ENCODE measurements around the gene GABPB2. TPM values are rescaled to one million over a fixed set of nuclear protein-coding genes. Genes with fewer than 3 reads are reported as not detected.

The GABPB2 gene
- total RNA-seq, 1 donor from 2014 or later: 3.6 TPM

DNA sequence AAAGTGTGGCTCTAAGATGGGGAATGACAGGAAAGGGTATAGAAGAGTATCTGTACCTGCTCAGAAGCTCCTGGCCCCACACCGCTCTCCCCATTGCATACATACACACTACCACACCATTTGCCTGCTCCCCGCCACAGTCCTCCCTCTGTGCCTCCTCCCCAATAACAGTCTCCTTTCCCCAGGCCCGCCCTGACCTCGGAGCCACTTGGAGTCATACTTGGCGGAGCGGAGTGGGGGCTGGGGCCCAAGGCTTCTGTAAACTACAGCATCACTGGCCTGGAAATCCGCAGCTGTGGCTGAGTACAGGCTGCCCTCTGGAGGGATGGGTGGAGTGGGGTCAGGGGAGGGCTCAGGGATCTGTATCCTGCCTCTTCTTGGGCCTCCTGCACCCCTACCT lies 67.2 kb downstream of the GABPB2 start:
- Histone ChIP-seq H3K4me2 (ENCODE audit: low read length) (no peak overlapping the region), H3K79me2 (ENCODE audit: insufficient read depth, low read length) (no peaks in the 10 kb centered on the region), H3K4me3 (ENCODE audit: insufficient read depth, low read depth, low read length) (no peak overlapping the region), H4K20me1 (ENCODE audit: insufficient read depth, low read length) (no peaks in the 10 kb centered on the region), H3K9ac (ENCODE audit: low read length) (no peak overlapping the region), H2AFZ (ENCODE audit: low read depth, low read length) (no peak overlapping the region), H3K27me3 (ENCODE audit: insufficient read depth, low read length) (no peaks in the 10 kb centered on the region), H3K4me1 (ENCODE audit: insufficient read depth, low read length) (no peaks in the 10 kb centered on the region), H3K27ac (ENCODE audit: low read depth, low read length) (no peak overlapping the region), H3K9me3 (ENCODE audit: insufficient read depth, low read depth, low read length) (no peaks in the 10 kb centered on the region), H3K36me3 (ENCODE audit: insufficient read depth, low read length) (no peaks in the 10 kb centered on the region)
- FAIRE-seq (no peak), DNase-seq (ENCODE audit: low read depth) (no peak)
- H3K36me3 Mint-ChIP-seq (ENCODE audit: low read depth, unreplicated experiment): peaks cover 35% of the 10 kb centered on the region
- no peak overlapping the region for H3K4me3 Mint-ChIP-seq (ENCODE audit: unreplicated experiment)
- peaks cover 28% of the 10 kb centered on the region for H3K27me3 Mint-ChIP-seq (ENCODE audit: low read depth, unreplicated experiment)
- H3K9me3 Mint-ChIP-seq (ENCODE audit: unreplicated experiment): peaks cover 2% of the 10 kb centered on the region
- no peaks in the 10 kb centered on the region for H3K4me1 Mint-ChIP-seq (ENCODE audit: low read depth, unreplicated experiment)
- no peak overlapping the region for H3K27ac Mint-ChIP-seq (ENCODE audit: unreplicated experiment)
- TF ChIP-seq, protein P1, sequence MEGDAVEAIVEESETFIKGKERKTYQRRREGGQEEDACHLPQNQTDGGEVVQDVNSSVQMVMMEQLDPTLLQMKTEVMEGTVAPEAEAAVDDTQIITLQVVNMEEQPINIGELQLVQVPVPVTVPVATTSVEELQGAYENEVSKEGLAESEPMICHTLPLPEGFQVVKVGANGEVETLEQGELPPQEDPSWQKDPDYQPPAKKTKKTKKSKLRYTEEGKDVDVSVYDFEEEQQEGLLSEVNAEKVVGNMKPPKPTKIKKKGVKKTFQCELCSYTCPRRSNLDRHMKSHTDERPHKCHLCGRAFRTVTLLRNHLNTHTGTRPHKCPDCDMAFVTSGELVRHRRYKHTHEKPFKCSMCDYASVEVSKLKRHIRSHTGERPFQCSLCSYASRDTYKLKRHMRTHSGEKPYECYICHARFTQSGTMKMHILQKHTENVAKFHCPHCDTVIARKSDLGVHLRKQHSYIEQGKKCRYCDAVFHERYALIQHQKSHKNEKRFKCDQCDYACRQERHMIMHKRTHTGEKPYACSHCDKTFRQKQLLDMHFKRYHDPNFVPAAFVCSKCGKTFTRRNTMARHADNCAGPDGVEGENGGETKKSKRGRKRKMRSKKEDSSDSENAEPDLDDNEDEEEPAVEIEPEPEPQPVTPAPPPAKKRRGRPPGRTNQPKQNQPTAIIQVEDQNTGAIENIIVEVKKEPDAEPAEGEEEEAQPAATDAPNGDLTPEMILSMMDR (IDR thresholded peaks at IDR 0.05; ENCODE audit: insufficient read depth, low read depth, low read length): no peak
- no peak for TF ChIP-seq EZH2 (IDR thresholded peaks at IDR 0.05; ENCODE audit: insufficient read depth, low read length)

DNA sequence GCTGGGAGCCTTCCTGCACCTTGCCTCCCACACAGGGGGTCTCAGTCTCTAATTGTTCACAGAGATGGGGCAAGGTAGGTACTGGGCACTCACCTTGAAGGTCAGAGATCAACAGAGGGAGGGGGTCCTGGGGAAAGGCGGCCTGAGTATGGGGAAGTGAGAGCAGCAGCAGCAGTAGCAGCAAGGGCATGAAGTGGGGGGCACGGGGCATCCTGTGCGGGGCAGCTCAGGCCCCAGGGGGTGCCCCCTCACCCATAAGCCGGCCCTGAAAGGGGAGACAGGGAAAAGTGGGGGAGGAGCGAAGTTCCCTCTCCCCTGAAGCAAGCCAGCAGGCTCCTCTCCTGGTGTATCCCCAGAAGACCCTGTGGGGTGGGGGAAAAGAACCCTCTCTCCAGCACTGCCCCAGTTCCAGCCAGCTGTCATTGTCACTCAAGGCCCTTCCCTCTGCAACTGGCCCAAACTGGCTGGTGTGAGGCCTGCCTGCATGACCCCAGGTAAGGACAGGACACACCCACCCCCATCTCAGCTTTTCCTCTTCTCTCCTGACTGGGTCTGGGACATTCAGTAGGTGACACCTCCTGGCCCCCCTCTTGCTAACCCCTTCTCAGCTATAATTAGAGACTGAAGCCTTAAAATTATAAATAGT lies 72.0 kb downstream of the GABPB2 start:
- H3K36me3 Mint-ChIP-seq (ENCODE audit: low read depth, unreplicated experiment): peaks cover 13% of the 10 kb centered on the region
- H3K4me2 ChIP-seq (ENCODE audit: low read length): no peak overlapping the region
- H4K20me1 ChIP-seq (ENCODE audit: insufficient read depth, low read length): peaks cover 12% of the 10 kb centered on the region
- peaks cover 13% of the 10 kb centered on the region for H3K4me1 Mint-ChIP-seq (ENCODE audit: low read depth, unreplicated experiment)
- H3K27ac Mint-ChIP-seq (ENCODE audit: unreplicated experiment): peak overlapping the region; percentile 12
- H3K27me3 Mint-ChIP-seq (ENCODE audit: low read depth, unreplicated experiment): peaks cover 26% of the 10 kb centered on the region
- H3K9me3 Mint-ChIP-seq (ENCODE audit: unreplicated experiment): no peaks in the 10 kb centered on the region
- peaks cover 14% of the 10 kb centered on the region for H3K4me1 ChIP-seq (ENCODE audit: insufficient read depth, low read length)
- H3K27ac ChIP-seq (ENCODE audit: low read depth, low read length): no peak overlapping the region
- H3K79me2 ChIP-seq (ENCODE audit: insufficient read depth, low read length): no peaks in the 10 kb centered on the region
- H3K4me3 ChIP-seq (ENCODE audit: insufficient read depth, low read depth, low read length): no peak overlapping the region
- H3K4me3 Mint-ChIP-seq (ENCODE audit: unreplicated experiment): no peak overlapping the region
- H2AFZ ChIP-seq (ENCODE audit: low read depth, low read length): no peak overlapping the region
- H3K36me3 ChIP-seq (ENCODE audit: insufficient read depth, low read length): no peaks in the 10 kb centered on the region
- H3K27me3 ChIP-seq (ENCODE audit: insufficient read depth, low read length): peaks cover 2% of the 10 kb centered on the region
- TF ChIP-seq EZH2 (IDR thresholded peaks at IDR 0.05; ENCODE audit: insufficient read depth, low read length): no peak
- TF ChIP-seq, protein P1 (IDR thresholded peaks at IDR 0.05; ENCODE audit: insufficient read depth, low read depth, low read length): no peak
- no peak overlapping the region for H3K9ac ChIP-seq (ENCODE audit: low read length)
- DNase-seq (ENCODE audit: low read depth): no peak
- no peak for FAIRE-seq
- no peaks in the 10 kb centered on the region for H3K9me3 ChIP-seq (ENCODE audit: insufficient read depth, low read depth, low read length)

DNA sequence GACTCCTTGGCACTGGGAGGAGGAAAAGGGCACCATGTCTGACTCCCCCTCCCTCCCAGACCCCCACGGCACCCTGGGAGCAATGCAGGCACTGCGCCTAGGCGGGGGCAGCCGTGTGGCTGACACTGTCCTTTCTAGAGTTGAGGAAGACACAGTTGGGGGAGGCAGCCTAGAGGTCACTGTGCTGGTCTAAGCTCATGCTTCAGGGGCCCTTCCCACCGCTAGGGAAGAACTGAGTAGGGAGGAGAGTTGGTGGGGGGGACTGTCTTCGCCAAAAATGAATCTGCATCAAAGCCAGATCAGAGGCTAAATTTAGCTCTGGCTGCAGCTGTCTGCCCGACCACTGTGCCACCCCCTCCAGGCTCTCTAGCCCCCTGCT lies 72.5 kb downstream of the GABPB2 start:
- H3K27ac Mint-ChIP-seq (ENCODE audit: unreplicated experiment): peak overlapping the region; percentile 12
- no peak for TF ChIP-seq EZH2 (IDR thresholded peaks at IDR 0.05; ENCODE audit: insufficient read depth, low read length)
- TF ChIP-seq, protein P1 (IDR thresholded peaks at IDR 0.05; ENCODE audit: insufficient read depth, low read depth, low read length): no peak
- DNase-seq (ENCODE audit: low read depth): no peak
- Histone ChIP-seq H3K4me2 (ENCODE audit: low read length) (no peak overlapping the region), H3K9ac (ENCODE audit: low read length) (no peak overlapping the region), H4K20me1 (ENCODE audit: insufficient read depth, low read length) (peaks cover 12% of the 10 kb centered on the region), H3K79me2 (ENCODE audit: insufficient read depth, low read length) (no peaks in the 10 kb centered on the region), H3K4me3 (ENCODE audit: insufficient read depth, low read depth, low read length) (no peak overlapping the region), H3K27me3 (ENCODE audit: insufficient read depth, low read length) (peaks cover 2% of the 10 kb centered on the region), H3K4me1 (ENCODE audit: insufficient read depth, low read length) (peaks cover 14% of the 10 kb centered on the region), H3K9me3 (ENCODE audit: insufficient read depth, low read depth, low read length) (no peaks in the 10 kb centered on the region), H2AFZ (ENCODE audit: low read depth, low read length) (no peak overlapping the region), H3K36me3 (ENCODE audit: insufficient read depth, low read length) (no peaks in the 10 kb centered on the region), H3K27ac (ENCODE audit: low read depth, low read length) (no peak overlapping the region)
- peaks cover 26% of the 10 kb centered on the region for H3K27me3 Mint-ChIP-seq (ENCODE audit: low read depth, unreplicated experiment)
- H3K9me3 Mint-ChIP-seq (ENCODE audit: unreplicated experiment): no peaks in the 10 kb centered on the region
- no peak overlapping the region for H3K4me3 Mint-ChIP-seq (ENCODE audit: unreplicated experiment)
- FAIRE-seq: no peak
- peaks cover 10% of the 10 kb centered on the region for H3K36me3 Mint-ChIP-seq (ENCODE audit: low read depth, unreplicated experiment)
- peaks cover 16% of the 10 kb centered on the region for H3K4me1 Mint-ChIP-seq (ENCODE audit: low read depth, unreplicated experiment)

Measured in astrocyte (in vitro differentiated cells and primary cell).